Measurements from ENCODE around the gene PRKAG1. TPM values are rescaled to one million over a fixed set of nuclear protein-coding genes. Genes with fewer than 3 reads are reported as not detected.
A peak's percentile ranks its signal among the peaks of the same experiment; 100 is the strongest.
"Not testable (repeated sequence)": the region's sequence is repeated elsewhere in the genome, so short reads cannot be mapped to it uniquely, and the experiment has no call there.

The PRKAG1 gene
- 100 to 1,000 TPM in 1 of 8 experiments, 10 to 100 TPM in 7; 39.2 to 106 (median 55.3) TPM for total RNA-seq

GRCh38 chr12:49018261-49019119 is at the start of gene PRKAG1:
Gene PRKAG1 (minus strand): TSS chr12:49018776. CDS start chr12:49018740, 36 bp downstream.
- Histone ChIP-seq H3K4me1 (replicated peaks in 1 of 2) (peaks cover 7 to 15% of the 10 kb centered on the region in 2 donors), H3K27ac (peak within 1 kb of the TSS; percentile 96), H3K4me3 (peak within 1 kb of the TSS; percentile 51 to 64 (median 57))
- peak; percentile 82 to 95 (median 94) for ATAC-seq (replicated peaks in 6 of 8)
- in situ Hi-C loops (cut with MboI; ENCODE audit: low pct_unique_long_range_greater_than_20kb in 2 of 9, low sequenced_read_pairs in 9 of 9, unreplicated experiment in 9 of 9): no loop called here
- WGBS, 10 experiments: 0% methylated on average over 2 to 17 of the region's 59 CpGs; no CpG with 5 or more reads in 1 of the 10 experiments

- ATAC-seq (replicated peaks in 6 of 8): no peak
These were observed 47.5 kb upstream of the PRKAG1 start for GRCh38 chr12:49066120-49066519.

GRCh38 chr12:49064767-49065152 is 46.2 kb upstream of the PRKAG1 start:
- no peak for ATAC-seq (replicated peaks in 6 of 8)
- 40 to 100% (median 86%) methylated on average over 1 to 3 of the region's 5 CpGs; no CpG with 5 or more reads in 5 of the 10 experiments for WGBS, 10 experiments
- in situ Hi-C loops (cut with MboI; ENCODE audit: low pct_unique_long_range_greater_than_20kb in 2 of 9, low sequenced_read_pairs in 9 of 9, unreplicated experiment in 9 of 9): no loop called here

More at GRCh38 chr12:49066120-49066519, 47.5 kb upstream of the PRKAG1 start:
- Histone ChIP-seq H3K27ac (no peak overlapping the region), H3K4me3 (no peak overlapping the region), H3K4me1 (replicated peaks in 1 of 2) (peaks cover 7 to 10% of the 10 kb centered on the region in 2 donors)
- in situ Hi-C loops (cut with MboI; ENCODE audit: low pct_unique_long_range_greater_than_20kb in 2 of 9, low sequenced_read_pairs in 9 of 9, unreplicated experiment in 9 of 9): no loop called here
- WGBS, 10 experiments: 33 to 80% (median 46%) methylated on average over 1 to 3 of the region's 4 CpGs; no CpG with 5 or more reads in 3 of the 10 experiments

DNA sequence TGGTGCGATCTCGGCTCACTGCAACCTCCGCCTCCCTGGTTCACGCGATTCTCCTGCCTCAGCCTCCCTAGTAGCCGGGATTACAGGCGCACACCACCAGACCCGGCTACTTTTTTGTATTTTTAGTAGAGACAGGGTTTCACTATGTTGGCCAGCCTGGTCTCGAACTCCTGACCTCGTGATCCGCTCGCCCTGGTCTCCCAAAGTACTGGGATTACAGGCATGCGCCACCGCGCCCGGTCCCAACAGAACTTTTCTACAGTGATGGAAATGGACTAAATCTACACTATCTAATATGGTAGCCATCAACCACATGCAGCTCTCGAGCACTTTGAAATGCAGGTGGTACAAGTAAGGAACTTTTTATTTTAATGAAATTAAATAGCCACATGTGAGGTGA is 43.3 kb upstream of the PRKAG1 start:
- peaks cover 14 to 15% of the 10 kb centered on the region in 2 donors for H3K4me1 ChIP-seq (replicated peaks in 1 of 2)
- H3K27ac ChIP-seq; ATAC-seq (replicated peaks in 6 of 8); H3K4me3 ChIP-seq; in situ Hi-C loops (cut with MboI; ENCODE audit: low pct_unique_long_range_greater_than_20kb in 2 of 9, low sequenced_read_pairs in 9 of 9, unreplicated experiment in 9 of 9): not testable (repeated sequence)
- 76 to 100% (median 91%) methylated on average over 1 to 15 of the region's 17 CpGs; no CpG with 5 or more reads in 2 of the 10 experiments for WGBS, 10 experiments

More at GRCh38 chr12:49064767-49065152, 46.2 kb upstream of the PRKAG1 start:
- Histone ChIP-seq H3K4me1 (replicated peaks in 1 of 2) (peaks cover 7% of the 10 kb centered on the region in 2 donors), H3K4me3 (no peak overlapping the region), H3K27ac (no peak overlapping the region)

DNA sequence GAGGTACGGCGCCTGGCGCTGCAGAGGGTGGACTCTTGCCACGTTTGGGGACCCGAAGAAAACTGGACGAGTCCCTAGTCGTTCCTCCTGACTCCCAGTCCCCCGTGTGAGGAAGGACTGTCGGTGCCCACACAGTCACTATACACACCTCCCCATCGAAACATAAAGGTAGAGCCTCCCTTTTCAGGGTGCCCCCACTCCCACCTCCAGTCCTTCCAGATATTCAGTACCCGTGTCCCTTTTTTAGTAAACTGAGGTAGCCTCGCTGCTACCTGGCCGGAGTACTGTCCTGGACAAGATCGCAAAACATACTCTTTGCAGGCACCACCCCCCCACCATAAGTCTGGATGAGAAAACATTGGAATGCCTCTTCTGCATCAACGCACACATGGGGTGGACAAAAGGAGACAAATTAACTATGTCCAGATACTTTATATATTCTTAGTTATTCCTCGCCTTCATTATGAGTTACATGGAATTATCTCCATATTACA is 42.6 kb upstream of the PRKAG1 start:
- peak overlapping the region in 1 of 2 donors; percentile 98 for H3K27ac ChIP-seq
- H3K4me3 ChIP-seq: peak overlapping the region; percentile 97 to 99 (median 98)
- peaks cover 22% of the 10 kb centered on the region in 2 donors for H3K4me1 ChIP-seq (replicated peaks in 1 of 2)
- in situ Hi-C loops (cut with MboI; ENCODE audit: low pct_unique_long_range_greater_than_20kb in 2 of 9, low sequenced_read_pairs in 9 of 9, unreplicated experiment in 9 of 9): no loop called here
- 0 to 75% (median 28%) methylated on average over 1 to 10 of the region's 16 CpGs; no CpG with 5 or more reads in 1 of the 10 experiments for WGBS, 10 experiments
- no peak for ATAC-seq (replicated peaks in 6 of 8)

GRCh38 chr12:49060237-49061156 is 41.9 kb upstream of the PRKAG1 start, which contains the start of gene KMT2D:
Gene KMT2D (minus strand): TSS chr12:49060794. CDS start chr12:49055324, 5,470 bp downstream.
- Histone ChIP-seq H3K27ac (peak within 1 kb of the TSS; percentile 98), H3K4me3 (peak within 1 kb of the TSS; percentile 97 to 99 (median 98)), H3K4me1 (replicated peaks in 1 of 2) (peaks cover 27 to 29% of the 10 kb centered on the region in 2 donors)
- 0% methylated on average over 4 to 16 of the region's 74 CpGs; no CpG with 5 or more reads in 6 of the 10 experiments for WGBS, 10 experiments
- peak; percentile 63 to 90 (median 82) for ATAC-seq (replicated peaks in 6 of 8)
- in situ Hi-C loops (cut with MboI; ENCODE audit: low pct_unique_long_range_greater_than_20kb in 2 of 9, low sequenced_read_pairs in 9 of 9, unreplicated experiment in 9 of 9): no loop called here

DNA sequence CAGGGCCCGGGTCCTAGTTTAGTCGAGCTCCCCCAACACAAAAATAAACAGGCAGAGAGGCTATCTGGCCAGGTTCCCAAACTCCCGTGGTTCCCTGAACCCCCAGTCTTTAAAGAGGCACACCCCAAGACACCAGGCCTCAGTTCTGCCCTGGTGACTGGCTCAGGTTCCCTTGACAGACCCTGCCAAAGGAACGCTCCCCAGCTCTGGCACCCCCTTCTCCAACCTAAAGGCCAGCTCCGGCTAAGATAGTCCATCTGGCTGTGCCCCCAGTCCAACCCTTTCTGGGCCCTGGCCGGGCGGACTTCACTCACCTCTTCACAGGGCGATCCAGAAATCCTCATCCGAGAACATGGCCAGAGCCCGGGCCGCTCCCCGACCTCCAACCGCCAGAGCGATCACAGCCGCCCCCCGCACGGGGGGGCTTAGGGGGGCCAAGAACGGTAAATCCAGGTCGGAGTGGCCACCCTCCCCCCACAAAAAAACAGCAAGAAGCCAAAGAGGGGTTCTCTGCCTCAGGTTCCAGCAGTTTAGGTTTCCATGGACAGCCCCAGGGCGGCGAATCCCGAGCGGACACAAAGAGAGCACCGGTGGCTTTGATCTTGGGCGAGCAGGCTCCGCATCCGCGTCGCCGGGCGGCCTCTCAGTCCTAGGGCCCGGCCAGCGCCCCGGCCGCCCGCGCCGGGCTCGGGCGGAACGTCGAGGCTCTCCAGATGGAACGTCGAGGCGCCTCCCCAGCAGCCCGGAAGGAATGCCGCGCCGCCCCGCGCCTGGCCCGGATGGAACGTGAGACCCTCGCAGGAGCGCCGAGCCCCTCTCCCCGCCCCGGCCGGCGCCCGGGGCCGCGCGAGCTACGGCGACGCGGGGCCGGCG is 41.0 kb upstream of the PRKAG1 start:
- ATAC-seq (replicated peaks in 6 of 8): peak in 6 of 8 experiments; percentile 14 to 24 (median 22)
- in situ Hi-C loops (cut with MboI; ENCODE audit: low pct_unique_long_range_greater_than_20kb in 2 of 9, low sequenced_read_pairs in 9 of 9, unreplicated experiment in 9 of 9): no loop called here
- 0% methylated on average over 1 to 20 of the region's 70 CpGs; no CpG with 5 or more reads in 4 of the 10 experiments for WGBS, 10 experiments
- H3K4me1 ChIP-seq (replicated peaks in 1 of 2): peaks cover 27 to 33% of the 10 kb centered on the region in 2 donors
- H3K27ac ChIP-seq: peak overlapping the region; percentile 98
- peak overlapping the region; percentile 97 to 99 (median 98) for H3K4me3 ChIP-seq

DNA sequence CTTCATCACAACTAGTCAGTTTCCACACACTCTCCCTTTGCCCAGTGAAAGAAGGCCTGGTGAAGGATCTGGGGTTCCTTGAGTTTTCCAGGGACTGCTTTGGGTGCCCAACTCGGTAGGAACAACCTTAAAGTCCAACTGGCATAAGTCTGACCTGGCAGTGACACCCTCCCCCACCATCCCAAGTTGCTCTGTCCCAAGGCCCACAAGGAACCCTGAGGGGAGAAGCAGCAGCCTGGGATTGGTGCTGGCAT is 40.4 kb upstream of the PRKAG1 start:
- no peak for ATAC-seq (replicated peaks in 6 of 8)
- Histone ChIP-seq H3K4me1 (replicated peaks in 1 of 2) (peaks cover 27 to 33% of the 10 kb centered on the region in 2 donors), H3K27ac (peak overlapping the region in 1 of 2 donors; percentile 19), H3K4me3 (peak overlapping the region; percentile 97 to 99 (median 98))
- WGBS, 10 experiments: 0% methylated on average over 1 of the region's 1 CpG; no CpG with 5 or more reads in 9 of the 10 experiments
- in situ Hi-C loops (cut with MboI; ENCODE audit: low pct_unique_long_range_greater_than_20kb in 2 of 9, low sequenced_read_pairs in 9 of 9, unreplicated experiment in 9 of 9): no loop called here

DNA sequence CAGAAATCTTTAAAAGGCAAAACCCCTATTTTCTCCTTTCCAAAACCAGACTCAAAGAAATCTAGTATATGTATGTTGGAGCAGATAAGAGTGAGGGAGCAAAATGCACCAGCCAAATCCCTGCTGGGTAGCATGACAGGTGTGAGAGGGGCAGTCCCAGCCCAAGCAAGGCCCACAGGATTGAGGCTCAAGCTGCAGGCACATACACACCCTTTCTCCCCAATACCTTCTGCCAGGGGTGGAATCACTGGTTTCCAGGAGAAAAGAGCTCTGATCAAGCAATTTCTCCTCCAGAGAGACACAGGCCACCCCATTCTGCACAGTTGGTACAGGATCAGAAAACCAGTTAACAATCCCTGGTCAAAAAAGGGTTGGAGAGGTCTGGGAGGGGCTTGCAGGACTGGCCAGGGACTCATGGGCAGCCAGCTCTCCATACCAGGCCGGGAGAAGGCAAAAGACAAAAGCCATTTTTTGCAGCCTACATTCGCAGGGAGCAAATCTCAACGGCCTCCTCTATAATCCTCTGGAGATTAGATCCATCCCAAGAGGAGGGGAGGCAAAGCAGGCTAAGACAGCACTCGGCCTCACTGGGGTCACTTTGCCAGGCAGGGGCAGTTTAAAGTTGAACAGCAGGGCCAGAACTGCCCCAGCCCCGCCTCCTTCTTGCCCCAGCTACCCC is 39.9 kb upstream of the PRKAG1 start:
- in situ Hi-C loops (cut with MboI; ENCODE audit: low pct_unique_long_range_greater_than_20kb in 2 of 9, low sequenced_read_pairs in 9 of 9, unreplicated experiment in 9 of 9): no loop called here
- 0 to 20% (median 9%) methylated on average over 1 to 2 of the region's 5 CpGs; no CpG with 5 or more reads in 6 of the 10 experiments for WGBS, 10 experiments
- Histone ChIP-seq H3K27ac (peak overlapping the region in 1 of 2 donors; percentile 19), H3K4me3 (peak overlapping the region; percentile 97 to 99 (median 98)), H3K4me1 (replicated peaks in 1 of 2) (peaks cover 27 to 33% of the 10 kb centered on the region in 2 donors)
- ATAC-seq (replicated peaks in 6 of 8): no peak

- WGBS, 10 experiments: 0% methylated on average over 1 to 2 of the region's 4 CpGs; no CpG with 5 or more reads in 5 of the 10 experiments
- Histone ChIP-seq H3K4me3 (peak overlapping the region; percentile 97 to 99 (median 98)), H3K4me1 (replicated peaks in 1 of 2) (peaks cover 27 to 33% of the 10 kb centered on the region in 2 donors), H3K27ac (no peak overlapping the region)
- in situ Hi-C loops (cut with MboI; ENCODE audit: low pct_unique_long_range_greater_than_20kb in 2 of 9, low sequenced_read_pairs in 9 of 9, unreplicated experiment in 9 of 9): no loop called here
- ATAC-seq (replicated peaks in 6 of 8): no peak
These were observed 39.3 kb upstream of the PRKAG1 start for GRCh38 chr12:49057888-49058287.

DNA sequence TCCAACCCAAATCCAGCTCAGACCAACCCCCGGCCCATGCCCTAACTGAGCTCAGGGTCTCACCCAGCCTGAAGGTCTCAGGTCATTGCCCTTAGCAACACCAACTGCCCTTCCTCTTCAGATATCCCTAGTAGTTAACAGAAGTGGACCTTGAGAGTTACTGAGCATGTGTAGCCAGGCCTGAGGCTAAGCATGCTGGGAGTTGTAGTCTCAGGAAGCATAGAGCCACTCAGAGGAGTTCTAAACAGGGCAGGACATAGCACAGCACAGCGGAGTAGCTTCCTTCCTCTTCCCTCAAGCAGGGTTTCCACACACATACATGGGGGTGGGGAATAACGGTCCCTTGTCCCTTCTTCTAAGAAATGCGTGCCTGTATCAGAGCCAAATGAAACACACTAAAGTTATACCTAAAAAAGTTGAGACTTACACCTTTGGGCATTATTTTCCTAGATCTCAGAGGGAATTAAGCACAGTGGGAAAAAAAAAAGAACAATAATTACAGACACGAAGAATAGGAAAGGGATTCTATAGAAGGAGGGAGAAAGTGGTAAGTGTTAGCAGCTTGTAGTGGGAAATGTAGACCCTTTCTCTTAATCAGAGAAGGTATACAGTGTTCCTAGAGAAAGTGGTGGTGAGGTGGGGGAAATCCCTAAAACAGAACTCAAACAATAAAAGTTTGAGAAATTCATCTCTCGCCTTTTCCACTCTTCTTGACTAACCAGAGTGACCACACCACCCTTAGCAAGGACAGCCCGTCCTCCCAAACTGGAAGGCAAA is 37.6 kb upstream of the PRKAG1 start:
- WGBS, 10 experiments: 8 to 100% (median 48%) methylated on average over 1 to 7 of the region's 7 CpGs; no CpG with 5 or more reads in 1 of the 10 experiments
- peak in 6 of 8 experiments; percentile 15 to 63 (median 25) for ATAC-seq (replicated peaks in 6 of 8)
- in situ Hi-C loops (cut with MboI; ENCODE audit: low pct_unique_long_range_greater_than_20kb in 2 of 9, low sequenced_read_pairs in 9 of 9, unreplicated experiment in 9 of 9): no loop called here
- Histone ChIP-seq H3K27ac (no peak overlapping the region), H3K4me3 (peak overlapping the region in 3 of 5 donors; percentile 1 to 97 (median 3)), H3K4me1 (replicated peaks in 1 of 2) (peaks cover 23 to 33% of the 10 kb centered on the region in 2 donors)
